Measurements from ENCODE around the gene VSIG1. TPM values are rescaled to one million over a fixed set of nuclear protein-coding genes. Genes with fewer than 3 reads are reported as not detected.

VSIG1 gene
- total RNA-seq, 1 donor from 2014 or later = 2.9 TPM

GRCh38 chrX:108123591-108124366 is 78.9 kb downstream of the VSIG1 start:
- Histone ChIP-seq H3K27ac (no peak overlapping the region), H3K4me1 (no peaks in the 10 kb centered on the region), H3K36me3 (no peaks in the 10 kb centered on the region), H3K27me3 (no peaks in the 10 kb centered on the region), H3K9me3 (no peaks in the 10 kb centered on the region), H3K4me3 (no peak overlapping the region)
- no peak for DNase-seq (ENCODE audit: low spot score in 2 of 2)
- intact Hi-C loops (cut with DNase I) = no loop called here
- TF ChIP-seq, protein P1, sequence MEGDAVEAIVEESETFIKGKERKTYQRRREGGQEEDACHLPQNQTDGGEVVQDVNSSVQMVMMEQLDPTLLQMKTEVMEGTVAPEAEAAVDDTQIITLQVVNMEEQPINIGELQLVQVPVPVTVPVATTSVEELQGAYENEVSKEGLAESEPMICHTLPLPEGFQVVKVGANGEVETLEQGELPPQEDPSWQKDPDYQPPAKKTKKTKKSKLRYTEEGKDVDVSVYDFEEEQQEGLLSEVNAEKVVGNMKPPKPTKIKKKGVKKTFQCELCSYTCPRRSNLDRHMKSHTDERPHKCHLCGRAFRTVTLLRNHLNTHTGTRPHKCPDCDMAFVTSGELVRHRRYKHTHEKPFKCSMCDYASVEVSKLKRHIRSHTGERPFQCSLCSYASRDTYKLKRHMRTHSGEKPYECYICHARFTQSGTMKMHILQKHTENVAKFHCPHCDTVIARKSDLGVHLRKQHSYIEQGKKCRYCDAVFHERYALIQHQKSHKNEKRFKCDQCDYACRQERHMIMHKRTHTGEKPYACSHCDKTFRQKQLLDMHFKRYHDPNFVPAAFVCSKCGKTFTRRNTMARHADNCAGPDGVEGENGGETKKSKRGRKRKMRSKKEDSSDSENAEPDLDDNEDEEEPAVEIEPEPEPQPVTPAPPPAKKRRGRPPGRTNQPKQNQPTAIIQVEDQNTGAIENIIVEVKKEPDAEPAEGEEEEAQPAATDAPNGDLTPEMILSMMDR (IDR thresholded peaks at IDR 0.05) = no peak

GRCh38 chrX:108126661-108127060 is 81.8 kb downstream of the VSIG1 start:
- TF ChIP-seq, protein P1 (IDR thresholded peaks at IDR 0.05) = no peak
- intact Hi-C loops (cut with DNase I) = no loop called here
- Histone ChIP-seq H3K4me1 (no peaks in the 10 kb centered on the region), H3K9me3 (no peaks in the 10 kb centered on the region), H3K27ac (no peak overlapping the region), H3K4me3 (no peak overlapping the region), H3K27me3 (no peaks in the 10 kb centered on the region), H3K36me3 (no peaks in the 10 kb centered on the region)
- DNase-seq (ENCODE audit: low spot score in 2 of 2) = no peak

DNA sequence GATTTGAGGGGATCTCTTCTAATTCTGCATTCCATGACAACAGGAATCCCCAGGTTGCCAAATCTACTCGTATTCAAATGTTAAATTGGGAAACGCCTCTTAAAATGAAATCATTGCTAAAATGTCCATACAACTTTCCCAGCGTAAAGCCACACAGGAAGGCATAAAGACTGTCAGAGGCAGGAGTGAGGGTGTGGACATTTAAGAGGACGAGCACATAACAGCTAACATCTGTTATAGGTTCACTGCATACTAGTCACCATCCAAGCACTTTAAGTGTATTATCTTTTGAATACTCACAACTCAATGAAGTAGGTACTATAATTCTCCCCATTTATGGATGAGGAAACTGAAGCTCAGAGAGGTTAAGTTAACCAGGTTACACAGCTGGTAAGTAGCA is 82.3 kb downstream of the VSIG1 start:
- Histone ChIP-seq H3K36me3 (no peaks in the 10 kb centered on the region), H3K4me1 (no peaks in the 10 kb centered on the region), H3K27me3 (no peaks in the 10 kb centered on the region), H3K27ac (no peak overlapping the region), H3K4me3 (no peak overlapping the region), H3K9me3 (no peaks in the 10 kb centered on the region)
- intact Hi-C loops (cut with DNase I) = no loop called here
- no peak for DNase-seq (ENCODE audit: low spot score in 2 of 2)
- TF ChIP-seq, protein P1 (IDR thresholded peaks at IDR 0.05) = no peak

Other genes with a start within 250 kb of the VSIG1 start
- 37.1 TPM for gene MID2, start 219.2 kb upstream of the VSIG1 start, total RNA-seq
- gene TEX13B, start 62.7 kb upstream of the VSIG1 start, total RNA-seq = not detected
- 11.5 TPM for gene PSMD10, start 46.5 kb downstream of the VSIG1 start, total RNA-seq
- 15.0 TPM for gene ATG4A, start 46.7 kb downstream of the VSIG1 start, total RNA-seq

All from ascending aorta (tissue), 2 donors.